A549 (cell line): ENCODE results near the gene SLC38A10. TPM values are rescaled to one million over a fixed set of nuclear protein-coding genes. Genes with fewer than 3 reads are reported as not detected.

Experiments
- ATAC-seq, 2 experiments: fragments of 200-7000 bp in 1 of 2; fragments of >200 bp in 1 of 2; cut with Nextera tagmentation in 1 of 2; cut with Tn5 transposase in 1 of 2; 3 replicates each; pipeline versions ENCODE4 v1.8.0 to v1.9.1; 2018 to 2020; ENCODE audit warnings: mild to moderate bottlenecking in 1 of 2, moderate library complexity in 1 of 2
- CTCF ChIA-PET: fragments of 300-600 bp; sonication (Branson Sonifier 250); formaldehyde crosslinking; extraction: SDS; loops from one replicate; lab custom pipeline; 2021; ENCODE audit warnings: antibody characterized with exemption, inconsistent platforms; lab: Yijun Ruan, JAX
- POLR2A ChIA-PET: fragments of 350-600 bp; formaldehyde crosslinking; extraction: SDS; loops from one replicate; lab custom pipeline; 2021; ENCODE audit warnings: antibody characterized with exemption, inconsistent platforms; lab: Yijun Ruan, JAX
- DNase-seq, 2 experiments: peaks; one replicate each; pipeline versions ENCODE4 v3.0.0 to v3.0.0-alpha.2; 2011 to 2016; ENCODE audit warnings: low read depth in 1 of 2, low spot score in 1 of 2
- FAIRE-seq: peaks from 2 replicates; lab custom pipeline; 2011; peaks lifted over from hg19 to GRCh38; lab: Jason Lieb, UNC
- H3K27ac ChIP-seq, 2 experiments: fragments of >200 bp; sonication (Bioruptor Twin); formaldehyde crosslinking; 3 replicates each; pipeline ENCODE4 v1.5.1; 2016 to 2017
- H3K4me1 ChIP-seq: fragments of >200 bp; sonication (Bioruptor Twin); formaldehyde crosslinking; 3 replicates; pipeline ENCODE4 v1.6.1; 2016
- H3K4me2 ChIP-seq: fragments of >200 bp; sonication (Bioruptor Twin); formaldehyde crosslinking; 3 replicates; pipeline ENCODE4 v1.6.1; 2016
- H3K4me3 ChIP-seq: fragments of >200 bp; sonication (Bioruptor Twin); formaldehyde crosslinking; 3 replicates; pipeline ENCODE4 v1.5.1; 2016
- H3K9me3 ChIP-seq: fragments of >200 bp; sonication (Bioruptor Twin); formaldehyde crosslinking; 3 replicates; pipeline ENCODE4 v1.6.1; 2016
- BHLHE40 ChIP-seq: IDR thresholded peaks from 2 replicates; pipeline ENCODE4 v1.6.1; 2012; ENCODE audit warnings: low read depth, low read length, inconsistent platforms
- CBX8 ChIP-seq: fragments of 200-600 bp; sonication (generic); IDR thresholded peaks from 2 replicates; pipeline ENCODE4 v1.6.1; 2016
- CHD2 ChIP-seq: fragments of 150-350 bp; IDR thresholded peaks from 2 replicates; pipeline ENCODE4 v1.6.1; 2014; ENCODE audit warnings: low read length; ENCODE audit not compliant: partially characterized antibody
- FOSB ChIP-seq: fragments of 250-450 bp; sonication (Bioruptor Pico); IDR thresholded peaks from 2 replicates; pipeline ENCODE4 v1.5.0; 2020; ENCODE audit warnings: mild to moderate bottlenecking, moderate library complexity
- HOXA7 ChIP-seq: fragments of 250-450 bp; sonication (Bioruptor Pico); IDR thresholded peaks from 2 replicates; pipeline ENCODE4 v1.5.0; 2020; ENCODE audit warnings: mild to moderate bottlenecking, moderate library complexity
- HOXB13 ChIP-seq: fragments of 250-450 bp; sonication (Bioruptor Pico); IDR thresholded peaks from 2 replicates; pipeline ENCODE4 v1.5.0; 2020; ENCODE audit warnings: low read depth, mild to moderate bottlenecking, moderate library complexity
- MYC ChIP-seq: IDR thresholded peaks from 2 replicates; pipeline ENCODE4 v1.6.1; 2012; ENCODE audit warnings: mild to moderate bottlenecking, inconsistent platforms, low read length, improper control_type of control experiment, borderline replicate concordance
- NPAS2 ChIP-seq: fragments of 250-450 bp; sonication (Bioruptor Pico); IDR thresholded peaks from 2 replicates; pipeline ENCODE4 v1.8.0; 2022; ENCODE audit warnings: mild to moderate bottlenecking, moderate library complexity, borderline replicate concordance
- PHF8 ChIP-seq: fragments of 200-600 bp; sonication (generic); IDR thresholded peaks from 2 replicates; pipeline ENCODE4 v1.6.1; 2016; ENCODE audit warnings: low read depth, mild to moderate bottlenecking, antibody characterized with exemption, moderate library complexity, borderline replicate concordance
- POLR2A ChIP-seq: IDR thresholded peaks from 2 replicates; pipeline ENCODE4 v1.6.1; 2012; ENCODE audit warnings: mild to moderate bottlenecking, low read length
- POLR2AphosphoS2 ChIP-seq: conservative IDR thresholded peaks from 2 replicates; pipeline ENCODE4 v1.6.1; 2012; ENCODE audit warnings: low read length, improper control_type of control experiment, inconsistent platforms
- RAD21 ChIP-seq, 2 experiments: fragments of >200 bp in 1 of 2; sonication (Bioruptor Twin) in 1 of 2; formaldehyde crosslinking in 1 of 2; IDR thresholded peaks in 1 of 2; conservative IDR thresholded peaks in 1 of 2; 2 replicates in 1 of 2; 3 replicates in 1 of 2; pipeline ENCODE4 v1.6.1; 2012 to 2018; ENCODE audit warnings: inconsistent platforms in 1 of 2
- ZC3H11A ChIP-seq: fragments of 450-650 bp; IDR thresholded peaks from 2 replicates; pipeline ENCODE4 v1.6.1; 2014; ENCODE audit warnings: antibody characterized with exemption, mild to moderate bottlenecking
- ZFP36 ChIP-seq: fragments of 450-650 bp; IDR thresholded peaks from 2 replicates; pipeline ENCODE4 v1.6.1; 2014; ENCODE audit warnings: borderline replicate concordance; ENCODE audit not compliant: partially characterized antibody
- ZNF302 ChIP-seq: fragments of 250-450 bp; sonication (Bioruptor Pico); IDR thresholded peaks from 2 replicates; pipeline ENCODE4 v1.9.0; 2021; ENCODE audit warnings: inconsistent platforms, mild to moderate bottlenecking, moderate library complexity
- ZSCAN20 ChIP-seq: fragments of 250-450 bp; sonication (Bioruptor Pico); IDR thresholded peaks from 2 replicates; pipeline ENCODE4 v1.8.0; 2022; ENCODE audit warnings: mild to moderate bottlenecking, moderate library complexity
- WGBS: methylation state at CpG from one replicate; pipeline ENCODE4 v1.1.6; 2017; ENCODE audit errors: missing lambda C conversion rate; 5-methylcytosine and 5-hydroxymethylcytosine counted together
- polyA plus RNA-seq, 4 experiments: library from polyadenylated mRNA; depleted of rRNA in 3 of 4; stranded (reverse); fragments of >200 nt; fragmentation: RNase III in 1 of 4; extraction: RNeasy Plus Mini Kit Qiagen cat#74134 plus additional on column Dnase treatment in 1 of 4; gene quantifications; 2 replicates in 3 of 4; 3 replicates in 1 of 4; pipeline ENCODE4 v1.2.3, GENCODE V29; 2011 to 2017
- TF ChIP-seq, protein P1 (sequence below): fragments of 150-350 bp; IDR thresholded peaks from 2 replicates; pipeline ENCODE4 v1.6.1; 2014; ENCODE audit warnings: low read depth, mild to moderate bottlenecking, low read length
- TF ChIP-seq, protein P2 (sequence below): IDR thresholded peaks from 2 replicates; pipeline ENCODE4 v1.6.1; 2012
- TF ChIP-seq, protein P3 (sequence below): fragments of 250-450 bp; sonication (Bioruptor Pico); IDR thresholded peaks from 2 replicates; pipeline ENCODE4 v1.5.0; 2021; ENCODE audit warnings: mild to moderate bottlenecking, moderate library complexity, borderline replicate concordance
- TF ChIP-seq, protein P4 (sequence below): fragments of >200 bp; sonication (Bioruptor Twin); formaldehyde crosslinking; IDR thresholded peaks from 3 replicates; pipeline ENCODE4 v1.5.1; 2016
- TF ChIP-seq, protein P5 (sequence below): fragments of 250-450 bp; sonication (Bioruptor Pico); IDR thresholded peaks from 2 replicates; pipeline ENCODE4 v1.5.0; 2020; ENCODE audit warnings: low read depth, mild to moderate bottlenecking, moderate library complexity

Gene SLC38A10
- polyA plus RNA-seq, 2 of the 4 experiments (the other 2 are of a cell fraction), result 35.8 to 67.4 TPM

DNA sequence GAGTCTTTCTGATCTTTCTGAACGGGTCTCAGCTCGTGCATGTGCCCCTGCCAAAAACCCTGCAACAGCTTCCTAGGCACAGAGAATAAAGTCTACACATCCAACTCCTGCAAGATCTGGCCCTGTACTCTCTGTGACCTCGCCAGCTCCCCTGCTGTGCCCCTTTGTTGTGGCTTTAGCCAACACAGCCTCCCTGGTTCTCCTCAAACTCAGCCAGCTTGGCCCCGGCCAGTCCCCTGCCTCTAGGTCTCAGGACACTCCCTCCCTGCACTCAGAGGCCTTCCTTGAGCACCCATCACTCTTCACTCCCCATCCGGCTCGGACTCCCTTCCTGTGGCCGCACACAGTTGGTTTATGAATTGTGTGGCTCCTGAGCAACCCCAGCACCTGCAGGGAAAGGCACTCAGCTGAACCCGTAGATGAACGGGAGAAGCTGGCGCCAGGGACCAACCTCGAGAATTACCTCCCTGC, 73.7 kb downstream of the SLC38A10 start:
- Histone ChIP-seq H3K27ac (no peak overlapping the region), H3K4me1 (peaks cover 9% of the 10 kb centered on the region), H3K4me3 (no peak overlapping the region), H3K9me3 (no peaks in the 10 kb centered on the region), H3K4me2 (peak overlapping the region; percentile 98; the same call in 2 of the 3 replicates)
- 85% methylated on average over 11 of the region's 11 CpGs for WGBS
- POLR2A ChIA-PET, result interaction anchor here (0.9 kb wide), 1 partner anchor 17 kb away, joined by 3 read pairs; the partner anchor contains the start of genes NDUFAF8 and TEPSIN
- TF ChIP-seq, protein P1, sequence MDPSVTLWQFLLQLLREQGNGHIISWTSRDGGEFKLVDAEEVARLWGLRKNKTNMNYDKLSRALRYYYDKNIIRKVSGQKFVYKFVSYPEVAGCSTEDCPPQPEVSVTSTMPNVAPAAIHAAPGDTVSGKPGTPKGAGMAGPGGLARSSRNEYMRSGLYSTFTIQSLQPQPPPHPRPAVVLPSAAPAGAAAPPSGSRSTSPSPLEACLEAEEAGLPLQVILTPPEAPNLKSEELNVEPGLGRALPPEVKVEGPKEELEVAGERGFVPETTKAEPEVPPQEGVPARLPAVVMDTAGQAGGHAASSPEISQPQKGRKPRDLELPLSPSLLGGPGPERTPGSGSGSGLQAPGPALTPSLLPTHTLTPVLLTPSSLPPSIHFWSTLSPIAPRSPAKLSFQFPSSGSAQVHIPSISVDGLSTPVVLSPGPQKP, result no peak
- TF ChIP-seq BHLHE40, result no peak
- TF ChIP-seq, protein P2, sequence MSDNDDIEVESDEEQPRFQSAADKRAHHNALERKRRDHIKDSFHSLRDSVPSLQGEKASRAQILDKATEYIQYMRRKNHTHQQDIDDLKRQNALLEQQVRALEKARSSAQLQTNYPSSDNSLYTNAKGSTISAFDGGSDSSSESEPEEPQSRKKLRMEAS, result no peak
- TF ChIP-seq FOSB, result no peak
- DNase-seq (no peak), ATAC-seq (no peak), FAIRE-seq (no peak)
- CTCF ChIA-PET, result interaction anchor here (1.0 to 4.4 kb wide), 7 partner anchors 10 to 79 kb away, joined by 3 to 19 read pairs (median 4); no protein-coding TSS in a partner anchor

DNA sequence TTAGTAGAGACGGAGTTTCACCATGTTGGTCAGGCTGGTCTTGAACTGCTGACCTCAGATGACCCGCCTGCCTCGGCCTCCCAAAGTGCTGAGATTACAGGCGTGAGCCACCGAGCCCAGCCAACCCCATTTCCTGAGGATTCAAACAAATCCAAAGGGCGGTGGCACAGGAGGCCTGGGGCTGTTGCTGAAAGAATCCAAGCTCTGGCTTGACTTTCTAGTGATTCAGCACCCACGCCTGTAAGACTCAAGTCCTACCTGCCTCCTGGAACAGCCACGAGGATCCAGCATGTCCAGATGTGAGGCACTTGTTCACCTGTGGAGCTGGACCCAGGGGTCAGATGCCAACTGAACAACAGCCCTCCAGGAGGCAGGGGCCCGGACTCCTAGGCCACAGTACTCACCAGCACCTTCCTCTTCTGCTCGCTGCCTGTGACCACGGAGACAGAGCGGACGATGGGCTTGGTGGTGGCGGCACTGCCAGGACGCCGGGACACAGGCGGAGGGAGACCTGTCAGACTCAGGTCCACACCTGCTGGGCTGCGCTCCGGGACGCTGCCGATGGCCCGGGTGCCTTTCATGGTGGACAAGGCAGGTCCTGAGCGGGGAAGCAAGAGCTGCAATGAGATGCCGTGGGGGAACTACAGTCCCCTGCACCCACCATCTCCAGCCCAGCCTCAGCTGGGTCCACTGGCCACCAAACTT, 75.5 kb downstream of the SLC38A10 start:
- H3K9me3 ChIP-seq, result no peaks in the 10 kb centered on the region
- FAIRE-seq, result no peak
- TF ChIP-seq RAD21 (conservative IDR thresholded peaks at IDR 0.05 in 1 of 2, IDR thresholded peaks at IDR 0.05 in 1 of 2) (no peak), FOSB (no peak), POLR2AphosphoS2 (no peak), NPAS2 (CRISPR knock-in tag) (no peak), PHF8 (no peak), ZSCAN20 (no peak), ZC3H11A (no peak), ZNF302 (no peak)
- TF ChIP-seq, protein P3, sequence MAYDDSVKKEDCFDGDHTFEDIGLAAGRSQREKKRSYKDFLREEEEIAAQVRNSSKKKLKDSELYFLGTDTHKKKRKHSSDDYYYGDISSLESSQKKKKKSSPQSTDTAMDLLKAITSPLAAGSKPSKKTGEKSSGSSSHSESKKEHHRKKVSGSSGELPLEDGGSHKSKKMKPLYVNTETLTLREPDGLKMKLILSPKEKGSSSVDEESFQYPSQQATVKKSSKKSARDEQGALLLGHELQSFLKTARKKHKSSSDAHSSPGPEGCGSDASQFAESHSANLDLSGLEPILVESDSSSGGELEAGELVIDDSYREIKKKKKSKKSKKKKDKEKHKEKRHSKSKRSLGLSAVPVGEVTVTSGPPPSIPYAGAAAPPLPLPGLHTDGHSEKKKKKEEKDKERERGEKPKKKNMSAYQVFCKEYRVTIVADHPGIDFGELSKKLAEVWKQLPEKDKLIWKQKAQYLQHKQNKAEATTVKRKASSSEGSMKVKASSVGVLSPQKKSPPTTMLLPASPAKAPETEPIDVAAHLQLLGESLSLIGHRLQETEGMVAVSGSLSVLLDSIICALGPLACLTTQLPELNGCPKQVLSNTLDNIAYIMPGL (CRISPR knock-in tag), result no peak
- TF ChIP-seq, protein P4, sequence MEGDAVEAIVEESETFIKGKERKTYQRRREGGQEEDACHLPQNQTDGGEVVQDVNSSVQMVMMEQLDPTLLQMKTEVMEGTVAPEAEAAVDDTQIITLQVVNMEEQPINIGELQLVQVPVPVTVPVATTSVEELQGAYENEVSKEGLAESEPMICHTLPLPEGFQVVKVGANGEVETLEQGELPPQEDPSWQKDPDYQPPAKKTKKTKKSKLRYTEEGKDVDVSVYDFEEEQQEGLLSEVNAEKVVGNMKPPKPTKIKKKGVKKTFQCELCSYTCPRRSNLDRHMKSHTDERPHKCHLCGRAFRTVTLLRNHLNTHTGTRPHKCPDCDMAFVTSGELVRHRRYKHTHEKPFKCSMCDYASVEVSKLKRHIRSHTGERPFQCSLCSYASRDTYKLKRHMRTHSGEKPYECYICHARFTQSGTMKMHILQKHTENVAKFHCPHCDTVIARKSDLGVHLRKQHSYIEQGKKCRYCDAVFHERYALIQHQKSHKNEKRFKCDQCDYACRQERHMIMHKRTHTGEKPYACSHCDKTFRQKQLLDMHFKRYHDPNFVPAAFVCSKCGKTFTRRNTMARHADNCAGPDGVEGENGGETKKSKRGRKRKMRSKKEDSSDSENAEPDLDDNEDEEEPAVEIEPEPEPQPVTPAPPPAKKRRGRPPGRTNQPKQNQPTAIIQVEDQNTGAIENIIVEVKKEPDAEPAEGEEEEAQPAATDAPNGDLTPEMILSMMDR, result no peak
- TF ChIP-seq, all 56 proteins: peak for 0
- ChIA-PET POLR2A (no interaction called here), CTCF (interaction anchor here (0.7 to 4.4 kb wide), 9 partner anchors 9 to 726 kb away, joined by 3 to 19 read pairs (median 4); no protein-coding TSS in a partner anchor)
- Histone ChIP-seq H3K4me3 (no peak overlapping the region), H3K4me2 (no peak overlapping the region), H3K27ac (no peak overlapping the region), H3K4me1 (peaks cover 9% of the 10 kb centered on the region)
- ATAC-seq (no peak), DNase-seq (no peak)
- 92% methylated on average over 23 of the region's 24 CpGs for WGBS

DNA sequence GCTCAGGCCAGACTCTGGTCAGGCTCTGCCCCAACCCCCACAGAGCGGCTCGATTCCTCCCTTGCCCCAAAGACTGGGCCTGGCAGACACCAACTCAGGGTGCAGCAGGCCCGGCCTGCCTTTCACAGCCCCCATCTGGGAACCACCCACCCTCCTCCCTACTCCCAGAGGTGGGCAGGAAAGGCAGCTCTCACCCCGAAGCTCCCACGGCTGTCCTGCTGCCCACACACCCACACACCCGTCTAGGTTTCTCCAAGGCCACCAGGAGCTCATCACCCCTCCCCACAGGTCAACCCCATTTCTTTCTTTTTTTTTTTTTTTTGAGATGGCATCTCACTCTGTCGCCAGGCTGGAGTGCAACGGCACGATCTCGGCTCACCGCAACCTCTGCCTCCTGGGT, 76.1 kb downstream of the SLC38A10 start:
- no peaks in the 10 kb centered on the region for H3K9me3 ChIP-seq
- ChIA-PET POLR2A (no interaction called here), CTCF (interaction anchor here (1.0 to 4.4 kb wide), 6 partner anchors 9 to 76 kb away, joined by 3 to 19 read pairs (median 8); no protein-coding TSS in a partner anchor)
- DNase-seq (no peak), FAIRE-seq (no peak), ATAC-seq (no peak)
- H3K27ac ChIP-seq, result no peak overlapping the region
- 93% methylated on average over 11 of the region's 11 CpGs for WGBS
- H3K4me2 ChIP-seq, result no peak overlapping the region
- no peak overlapping the region for H3K4me3 ChIP-seq
- peaks cover 9% of the 10 kb centered on the region for H3K4me1 ChIP-seq
- no peak for TF ChIP-seq HOXB13 (CRISPR knock-in tag)
- TF ChIP-seq ZFP36, result no peak
- TF ChIP-seq, protein P2, result no peak
- TF ChIP-seq RAD21 (conservative IDR thresholded peaks at IDR 0.05 in 1 of 2, IDR thresholded peaks at IDR 0.05 in 1 of 2), result no peak
- TF ChIP-seq MYC, result no peak
- no peak for TF ChIP-seq HOXA7
- TF ChIP-seq, protein P5, sequence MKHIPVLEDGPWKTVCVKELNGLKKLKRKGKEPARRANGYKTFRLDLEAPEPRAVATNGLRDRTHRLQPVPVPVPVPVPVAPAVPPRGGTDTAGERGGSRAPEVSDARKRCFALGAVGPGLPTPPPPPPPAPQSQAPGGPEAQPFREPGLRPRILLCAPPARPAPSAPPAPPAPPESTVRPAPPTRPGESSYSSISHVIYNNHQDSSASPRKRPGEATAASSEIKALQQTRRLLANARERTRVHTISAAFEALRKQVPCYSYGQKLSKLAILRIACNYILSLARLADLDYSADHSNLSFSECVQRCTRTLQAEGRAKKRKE (CRISPR knock-in tag), result no peak
- TF ChIP-seq CBX8, result no peak
- TF ChIP-seq POLR2A, result no peak
- TF ChIP-seq ZSCAN20, result no peak
- TF ChIP-seq CHD2, result no peak
- no peak for TF ChIP-seq ZC3H11A
- TF ChIP-seq, protein P1, result no peak
